K562 (cell line): Measurements from ENCODE around the gene MBNL2. TPM values are rescaled to one million over a fixed set of nuclear protein-coding genes. Genes with fewer than 3 reads are reported as not detected.
A peak's percentile ranks its signal among the peaks of the same experiment; 100 is the strongest.

Experiments
- ATAC-seq: fragments of 200-7000 bp; cut with Tn5 transposase; 3 replicates; pipeline ENCODE4 v1.9.1; 2020; ENCODE audit warnings: moderate library complexity
- BruUV-seq: library from RNA; stranded (reverse); fragments of 400-500 nt; replicated peaks from 2 replicates; lab custom pipeline; 2021; lab: Mats Ljungman, UMichigan
- CTCF ChIA-PET: fragments of 300-600 bp; formaldehyde crosslinking; extraction: SDS; loops from one replicate; lab custom pipeline; 2021; ENCODE audit warnings: low intra/inter-chr PET ratio; lab: Yijun Ruan, JAX
- POLR2A ChIA-PET: fragments of 300-600, 350-650 bp; sonication (Branson Sonifier 250); formaldehyde crosslinking; extraction: SDS; loops from one replicate; lab custom pipeline; 2021; ENCODE audit warnings: antibody characterized with exemption, inconsistent platforms; lab: Yijun Ruan, JAX
- DNase-seq, 4 experiments: peaks; one replicate each; pipeline versions ENCODE4 v3.0.0 to v3.0.0-alpha.2; 2011 to 2018; ENCODE audit warnings: low spot score in 3 of 4, mixed read lengths in 3 of 4; ENCODE audit errors: extremely low read depth in 1 of 4
- FAIRE-seq: peaks from 2 replicates; lab custom pipeline; 2011; peaks lifted over from hg19 to GRCh38; lab: Jason Lieb, UNC
- H2AFZ ChIP-seq: 2 replicates; pipeline ENCODE4 v1.6.0; 2011; ENCODE audit warnings: low read depth, low read length, control low read depth, inconsistent platforms
- H3K27ac ChIP-seq: fragments of 200-600 bp; 3 replicates; pipeline ENCODE4 v1.8.0; 2011; ENCODE audit warnings: low read depth, mild to moderate bottlenecking, control low read depth, inconsistent platforms, low read length, moderate library complexity, mixed read lengths; ENCODE audit errors: extremely low read depth
- H3K27me3 ChIP-seq, 2 experiments: fragments of 300-600 bp in 1 of 2; 2 replicates in 1 of 2; 3 replicates in 1 of 2; pipeline versions ENCODE4 v1.6.0 to v1.8.0; 2011; ENCODE audit warnings: inconsistent platforms in 2 of 2, low read length in 2 of 2, mild to moderate bottlenecking in 1 of 2, mixed read lengths in 1 of 2, moderate library complexity in 1 of 2; ENCODE audit not compliant: control insufficient read depth in 2 of 2, insufficient read depth in 2 of 2
- H3K36me3 ChIP-seq: fragments of 300-600 bp; 3 replicates; pipeline ENCODE4 v1.8.0; 2011; ENCODE audit warnings: mild to moderate bottlenecking, low read length, inconsistent platforms; ENCODE audit not compliant: control insufficient read depth, insufficient read depth
- H3K4me1 ChIP-seq, 2 experiments: fragments of 200-600 bp in 1 of 2; replicated peaks in 1 of 2; 2 replicates in 1 of 2; 3 replicates in 1 of 2; pipeline versions ENCODE4 v1.5.1 to v1.8.0; 2011; ENCODE audit warnings: inconsistent platforms in 2 of 2, low read length in 2 of 2, mild to moderate bottlenecking in 1 of 2, mixed read lengths in 1 of 2, moderate library complexity in 1 of 2; ENCODE audit not compliant: control insufficient read depth in 2 of 2, insufficient read depth in 2 of 2
- H3K4me2 ChIP-seq: 2 replicates; pipeline ENCODE4 v1.6.1; 2011; ENCODE audit warnings: low read length, control low read depth, inconsistent platforms, mixed read lengths; ENCODE audit not compliant: insufficient read depth
- H3K4me3 ChIP-seq: fragments of 200-600 bp; sonication (generic), shearing (Covaris generic); 2 replicates; pipeline ENCODE4 v1.5.1; 2016; ENCODE audit warnings: control low read depth, inconsistent platforms
- H3K79me2 ChIP-seq: fragments of 200-600 bp; 3 replicates; pipeline ENCODE4 v1.8.0; 2011; ENCODE audit warnings: low read length, inconsistent platforms; ENCODE audit not compliant: control insufficient read depth, insufficient read depth
- H3K9ac ChIP-seq, 2 experiments: 2 replicates each; pipeline versions ENCODE4 v1.6.0 to v1.6.1; 2011; ENCODE audit warnings: low read depth in 2 of 2, low read length in 2 of 2, control low read depth in 1 of 2, inconsistent platforms in 1 of 2, mild to moderate bottlenecking in 1 of 2, mixed read lengths in 1 of 2; ENCODE audit not compliant: insufficient read depth in 1 of 2
- H3K9me1 ChIP-seq: one replicate; pipeline ENCODE4 v1.6.0; 2011; ENCODE audit warnings: inconsistent platforms, mild to moderate bottlenecking, low read length, moderate library complexity; ENCODE audit not compliant: control insufficient read depth, insufficient read depth
- H3K9me3 ChIP-seq: replicated peaks from 2 replicates; pipeline ENCODE4 v1.5.1; 2011; ENCODE audit warnings: low read depth, low read length, inconsistent platforms; ENCODE audit not compliant: control insufficient read depth, insufficient read depth
- H4K20me1 ChIP-seq: replicated peaks from 2 replicates; pipeline ENCODE4 v1.6.1; 2011; ENCODE audit warnings: low read length, inconsistent platforms, mixed read lengths; ENCODE audit not compliant: control insufficient read depth, insufficient read depth
- GABPA ChIP-seq: fragments of 200-800 bp; sonication (Bioruptor generic); conservative IDR thresholded peaks from 2 replicates; pipeline ENCODE4 v1.6.1; 2016; ENCODE audit warnings: low read depth, missing genetic modification characterization, missing compliant biosample characterization
- GTF2B ChIP-seq: IDR thresholded peaks from 2 replicates; pipeline ENCODE4 v1.6.1; 2011; ENCODE audit not compliant: insufficient read length; ENCODE audit errors: extremely low read depth
- IFI16 ChIP-seq: fragments of 250-450 bp; sonication (Bioruptor Pico); IDR thresholded peaks from 2 replicates; pipeline ENCODE4 v2.1.2; 2022; ENCODE audit warnings: mild to moderate bottlenecking, inconsistent platforms
- NFYB ChIP-seq: IDR thresholded peaks from 2 replicates; pipeline ENCODE4 v1.6.1; 2011; ENCODE audit warnings: mild to moderate bottlenecking, moderate library complexity; ENCODE audit not compliant: insufficient read length; ENCODE audit errors: extremely low read depth
- ZNF639 ChIP-seq, 2 experiments: fragments of 200-800 bp in 1 of 2; sonication (Bioruptor generic) in 1 of 2; sonication (generic) in 1 of 2; formaldehyde crosslinking in 1 of 2; IDR thresholded peaks in 1 of 2; conservative IDR thresholded peaks in 1 of 2; 2 replicates each; pipeline versions ENCODE4 v1.5.0 to v1.6.1; 2016 to 2020; ENCODE audit warnings: missing compliant biosample characterization in 1 of 2, missing genetic modification characterization in 1 of 2, missing genetic modification reagents in 1 of 2
- WGBS: fragments of 100-300 bp; shearing (Covaris generic); methylation state at CpG from one replicate; pipeline ENCODE4 v1.1.6; 2016; ENCODE audit warnings: low coverage, mixed read lengths; ENCODE audit not compliant: insufficient coverage; ENCODE audit errors: missing lambda C conversion rate; 5-methylcytosine and 5-hydroxymethylcytosine counted together
- in situ Hi-C: fragments of 300-500 bp; cut with MboI; formaldehyde crosslinking; loops from 4 replicates; pipeline ENCODE4 v1.15.0; 2018; ENCODE audit warnings: inconsistent platforms, mixed read lengths
- intact Hi-C: fragments of 100-400 bp; cut with micrococcal nuclease; formaldehyde crosslinking; loops from 2 replicates; pipeline ENCODE4 v1.14.2; 2022
- polyA plus RNA-seq, 8 experiments: library from polyadenylated mRNA; depleted of rRNA in 4 of 8; stranded (reverse) in 5 of 8; unstranded in 3 of 8; fragments of >200 nt; fragmentation: Nextera tagmentation in 2 of 8; fragmentation: Illumina TruSeq in 1 of 8; extraction: Ambion mirVana in 2 of 8; extraction: Trizol in 1 of 8; gene quantifications; 2 replicates each; pipeline versions ENCODE4 v1.2.1 to v1.2.3, GENCODE V29; 2011 to 2014; ENCODE audit warnings: inconsistent platforms in 1 of 8, missing spikeins in 1 of 8
- total RNA-seq, 7 experiments: library from RNA; depleted of rRNA in 6 of 7; stranded (reverse); fragments of >200 nt in 6 of 7; fragmentation: Illumina TruSeq in 2 of 7; extraction: Trizol in 2 of 7; gene quantifications; 2 replicates each; pipeline versions ENCODE4 v1.2.1 to v1.2.3, GENCODE V29; 2011 to 2021; ENCODE audit warnings: low replicate concordance in 1 of 7

Gene MBNL2
- total and polyA plus RNA-seq, 9 of the 15 experiments (the other 6 are each of a cell fraction or from before 2014, with no cell fraction given): 7.0 to 24.8 (median 13.8) TPM

GRCh38 chr13:97321101-97321500 is 99.0 kb downstream of the MBNL2 start:
- Histone ChIP-seq H3K27me3 (no peaks in the 10 kb centered on the region), H2AFZ (no peak overlapping the region), H3K9ac (no peak overlapping the region), H3K4me1 (peaks cover 0 to 3% of the 10 kb centered on the region in 2 experiments; a peak in 2 of 5 replicates), H3K36me3 (no peaks in the 10 kb centered on the region), H3K4me2 (no peak overlapping the region), H3K9me1 (no peaks in the 10 kb centered on the region), H3K4me3 (no peak overlapping the region), H3K27ac (no peak overlapping the region), H3K9me3 (no peaks in the 10 kb centered on the region), H4K20me1 (peaks cover 31% of the 10 kb centered on the region), H3K79me2 (peaks cover 11% of the 10 kb centered on the region; the same call in 2 of the 3 replicates)
- intact Hi-C loops (no loop called here), in situ Hi-C loops (no loop called here)
- TF ChIP-seq IFI16 (CRISPR knock-in tag): no peak
- TF ChIP-seq ZNF639 (CRISPR knock-in tag; conservative IDR thresholded peaks at IDR 0.05 in 1 of 2, IDR thresholded peaks at IDR 0.05 in 1 of 2): no peak
- no peak for TF ChIP-seq NFYB
- no peak for TF ChIP-seq GTF2B
- TF ChIP-seq GABPA (tag): no peak
- FAIRE-seq (no peak), DNase-seq (peak; percentile 16 to 32 (median 24)), ATAC-seq (no peak; the same call in 2 of the 3 replicates)
- POLR2A ChIA-PET: interaction anchor here (1.4 kb wide), 1 partner anchor 10 kb away, joined by 3 read pairs; no protein-coding TSS in a partner anchor
- CTCF ChIA-PET: no interaction called here
- 9% methylated on average over 1 of the region's 2 CpGs for WGBS
- BruUV-seq: no TSS peak
